Activated effector memory CD4-positive, alpha-beta T cell treated with anti-CD3 and anti-CD28 coated beads, Interleukin-2, amount 50 U/mL, for 16 hours (primary cell): ENCODE data around the gene NUP85.
"Not testable (repeated sequence)": the region's sequence is repeated elsewhere in the genome, so short reads cannot be mapped to it uniquely, and the experiment has no call there.

Experiments used
- DNase-seq: peaks from one replicate; pipeline ENCODE4 v3.0.0-alpha.2; 2020

NUP85 gene

DNA sequence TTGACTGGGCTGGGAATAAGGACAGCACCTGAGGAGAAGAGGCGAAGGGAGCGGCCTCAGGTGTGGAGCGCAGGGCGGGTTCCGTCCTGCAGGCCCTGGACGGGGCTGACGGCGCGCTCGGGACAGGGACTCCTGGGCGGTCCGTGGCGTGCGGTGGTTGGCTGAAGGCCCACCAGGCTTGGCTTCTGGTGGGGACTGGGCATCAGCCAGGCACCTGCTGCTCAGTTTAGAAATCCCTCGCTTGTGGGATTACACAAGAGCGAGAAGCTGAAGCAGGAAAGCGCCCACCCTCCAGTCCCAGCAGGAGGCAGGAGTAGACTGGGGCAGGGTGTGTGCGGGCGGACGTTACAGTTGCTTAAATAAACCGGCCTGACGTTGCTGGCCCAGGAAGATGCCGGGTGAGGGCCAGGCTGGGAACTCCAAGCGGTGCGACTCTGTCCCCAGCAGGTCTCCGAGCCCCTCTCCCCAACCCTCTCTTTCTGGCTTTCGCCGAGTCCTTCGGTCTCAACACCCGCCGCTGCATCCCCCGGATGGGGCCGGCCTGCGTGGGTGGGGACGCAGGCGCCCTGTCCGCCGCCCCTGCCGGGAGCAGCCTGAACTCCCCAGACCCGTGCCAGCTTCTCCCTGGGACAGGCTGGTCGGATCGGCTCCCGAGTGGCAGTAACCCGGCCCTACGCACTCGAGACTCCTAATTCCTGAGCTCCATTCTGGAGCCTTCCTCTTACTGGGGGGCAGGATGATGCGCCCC is 64.9 kb downstream of the NUP85 start:
- DNase-seq, result peak; percentile 83

DNA sequence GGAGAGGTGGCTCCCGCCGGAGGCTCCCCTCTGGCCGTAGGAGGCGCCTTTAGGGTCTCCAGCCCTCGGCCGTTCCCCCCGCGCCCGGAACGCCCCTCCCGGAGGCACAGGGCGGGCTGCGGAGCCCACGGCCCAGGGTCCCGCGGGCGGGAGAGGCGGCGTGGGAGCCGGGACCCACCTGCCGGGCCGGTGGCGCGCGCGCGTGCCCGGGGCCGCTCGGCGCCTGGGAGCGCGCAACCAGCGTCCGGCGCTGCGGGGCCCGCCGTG is 65.4 kb downstream of the NUP85 start, which contains the start of gene MIF4GD:
Gene MIF4GD, minus strand, starts transcription at position 266 of the 267 bp plus-strand sequence. CDS start 1,036 bp downstream, outside the sequence.
- no peak for DNase-seq

DNA sequence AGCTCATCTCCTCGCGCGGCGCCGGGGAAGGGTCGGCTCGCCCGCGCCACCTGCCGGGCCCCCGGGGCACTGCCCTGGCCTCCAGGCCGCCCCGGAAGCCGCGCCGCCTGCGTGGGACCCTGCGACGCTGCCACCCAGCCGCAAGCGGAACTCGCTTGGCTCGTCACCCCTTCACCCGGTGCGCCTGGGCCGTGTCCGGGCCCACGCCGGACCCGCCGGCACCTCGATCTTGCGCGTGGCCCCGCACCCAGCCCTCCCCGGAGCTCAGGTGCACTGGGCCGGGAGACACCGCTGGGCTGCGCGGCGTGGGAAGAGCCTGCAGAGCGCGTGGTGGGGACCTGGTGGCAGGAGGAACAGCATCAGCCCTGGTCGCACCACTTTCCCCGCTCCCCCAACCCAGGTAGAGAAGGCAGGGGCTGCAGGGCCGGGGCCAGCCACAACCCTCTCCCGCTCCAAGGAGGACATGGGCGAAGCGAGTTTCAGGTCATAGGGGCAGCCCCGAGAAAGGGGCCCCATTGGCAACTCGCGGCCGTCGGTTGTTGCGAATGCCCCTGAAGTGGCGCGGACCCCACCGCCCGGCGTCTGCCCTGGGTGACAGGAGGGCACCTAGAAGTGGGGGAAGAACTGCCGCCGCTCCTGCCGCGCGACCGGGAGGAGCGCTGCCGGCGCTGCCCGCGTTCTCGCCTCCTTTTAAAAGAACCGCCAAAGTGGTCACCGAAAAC is 65.9 kb downstream of the NUP85 start:
- peak; percentile 96 for DNase-seq

DNA sequence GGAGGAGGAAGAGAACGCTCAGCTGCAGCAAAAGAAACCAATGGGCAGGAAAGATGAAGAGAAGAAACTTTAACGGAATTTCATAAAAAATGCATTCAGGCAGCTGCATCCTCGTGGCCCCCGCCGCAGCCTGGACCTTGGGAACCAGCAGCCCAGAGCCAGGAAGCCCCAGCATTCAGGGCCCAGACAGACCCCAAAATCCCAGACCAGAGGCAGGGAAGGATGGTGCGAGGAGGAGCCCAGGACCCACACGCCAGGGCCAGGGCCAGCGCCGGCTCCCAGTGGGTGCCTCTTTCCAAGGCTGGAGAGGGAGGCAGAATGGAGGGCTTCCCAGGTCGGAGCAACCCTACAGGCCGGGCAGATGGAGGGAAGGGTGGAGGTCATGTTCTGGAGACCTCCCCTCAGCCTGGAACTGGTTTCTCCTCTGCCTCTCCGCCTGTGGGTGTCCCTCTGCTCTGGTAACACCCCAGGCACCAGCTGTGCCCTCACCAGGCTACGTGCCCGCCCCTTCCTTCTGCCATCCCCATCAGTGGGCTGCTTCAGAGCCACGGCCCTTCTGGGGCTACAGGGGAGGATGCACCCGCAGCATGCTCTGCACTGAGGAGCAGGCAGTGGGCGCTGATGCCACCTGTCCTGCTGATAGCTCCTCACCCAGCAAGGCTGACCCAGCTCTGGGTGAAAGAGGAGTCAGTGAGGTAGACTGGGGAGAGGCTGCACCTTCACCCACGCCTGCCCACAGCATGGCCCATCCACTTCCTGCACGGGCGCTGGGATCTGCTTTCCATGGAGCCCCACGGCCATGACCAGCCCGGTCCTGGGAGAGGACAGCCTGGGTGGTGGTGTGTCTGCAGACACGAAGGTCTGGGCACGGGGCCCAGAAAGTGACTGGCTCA is 66.7 kb downstream of the NUP85 start:
- peak; percentile 68 for DNase-seq

DNA sequence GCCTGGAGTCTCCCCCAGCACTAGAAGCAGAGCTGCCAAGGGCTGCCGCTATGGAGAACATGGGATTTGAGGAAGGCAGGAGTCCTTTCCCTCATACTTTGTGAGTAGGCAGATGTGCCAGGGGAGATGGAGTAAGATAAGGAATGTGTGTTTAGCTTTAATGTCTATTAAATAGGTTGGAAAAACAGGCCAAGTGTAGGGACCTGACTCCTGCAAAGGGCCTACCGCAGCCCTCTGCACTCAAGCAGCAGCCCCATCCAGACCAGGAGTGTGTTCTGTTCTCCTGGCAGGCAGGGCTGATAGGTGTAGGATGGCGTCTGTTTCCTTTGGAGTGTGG is 67.3 kb downstream of the NUP85 start:
- DNase-seq, result no peak

DNA sequence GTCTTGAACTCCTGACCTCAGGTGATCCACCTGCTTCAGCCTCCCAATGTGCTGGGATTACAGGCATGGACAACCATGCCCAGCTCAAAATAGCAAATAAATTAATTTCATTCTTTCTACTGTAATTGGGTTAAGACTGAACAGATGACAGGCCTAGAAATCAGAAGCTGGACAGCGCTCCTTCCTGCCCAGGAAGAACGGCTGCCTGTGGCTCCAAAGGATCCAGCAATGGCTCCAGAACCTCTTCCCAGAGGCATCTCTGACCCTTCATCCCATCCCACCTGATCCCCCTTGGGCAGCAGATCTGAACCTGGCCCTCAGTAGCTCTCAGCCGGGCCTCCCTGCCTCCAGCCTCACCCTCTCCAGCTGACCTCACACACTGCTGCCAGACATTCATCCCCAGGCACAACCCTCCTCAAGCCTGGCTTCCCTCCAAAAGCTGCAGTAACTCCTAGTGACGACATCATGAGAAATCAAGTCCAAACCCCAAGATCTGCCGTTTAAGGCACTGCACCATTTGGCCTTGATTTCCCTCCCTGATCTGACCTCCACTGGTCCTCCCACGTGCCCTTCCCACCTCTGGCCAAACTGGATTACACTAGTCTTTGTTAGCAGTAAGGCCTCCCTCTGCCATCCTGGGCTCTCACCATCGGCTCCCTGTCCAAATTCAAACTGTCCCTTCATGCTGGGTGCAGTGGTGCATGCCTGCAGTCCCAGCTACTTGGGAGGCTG is 68.7 kb downstream of the NUP85 start:
- no peak for DNase-seq

DNA sequence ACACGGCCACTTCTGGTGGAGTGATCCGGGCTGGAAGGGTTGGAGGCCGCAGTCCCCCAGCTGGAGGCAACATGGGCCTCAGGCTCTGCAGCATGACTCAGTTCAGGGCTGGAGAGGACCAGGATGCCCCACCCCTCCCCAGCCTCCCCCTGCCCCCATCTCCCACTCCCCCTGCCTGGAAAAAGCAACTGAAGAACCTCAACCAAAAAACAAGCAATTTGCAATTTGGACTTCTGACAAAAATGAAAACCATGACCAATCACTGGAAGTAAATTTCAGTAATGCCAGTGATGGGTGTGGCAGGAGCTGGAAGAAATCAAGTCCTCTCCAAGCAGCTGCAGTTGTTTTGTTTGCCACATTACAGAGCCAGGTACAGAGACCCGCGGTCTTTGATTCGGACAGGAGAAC is 72.2 kb downstream of the NUP85 start:
- DNase-seq, result no peak

DNA sequence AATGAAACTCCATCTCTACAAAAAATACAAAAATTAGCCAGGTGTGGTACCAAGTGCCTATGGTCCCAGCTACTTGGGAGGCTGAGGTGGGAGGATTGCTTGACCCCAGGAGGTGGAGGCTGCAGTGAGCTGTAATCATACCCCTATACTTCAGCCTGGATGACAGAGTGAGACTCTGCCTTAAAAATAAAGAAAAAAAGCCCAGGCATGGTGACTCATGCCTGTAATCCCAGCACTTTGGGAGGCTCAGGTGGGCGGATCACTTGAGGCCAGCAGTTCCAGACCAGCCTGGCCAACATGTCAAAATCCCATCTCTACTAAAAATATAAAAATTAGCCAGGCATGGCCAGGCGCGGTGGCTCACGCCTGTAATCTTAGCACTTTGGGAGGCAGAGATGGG is 74.7 kb downstream of the NUP85 start:
- DNase-seq, result not testable (repeated sequence)

DNA sequence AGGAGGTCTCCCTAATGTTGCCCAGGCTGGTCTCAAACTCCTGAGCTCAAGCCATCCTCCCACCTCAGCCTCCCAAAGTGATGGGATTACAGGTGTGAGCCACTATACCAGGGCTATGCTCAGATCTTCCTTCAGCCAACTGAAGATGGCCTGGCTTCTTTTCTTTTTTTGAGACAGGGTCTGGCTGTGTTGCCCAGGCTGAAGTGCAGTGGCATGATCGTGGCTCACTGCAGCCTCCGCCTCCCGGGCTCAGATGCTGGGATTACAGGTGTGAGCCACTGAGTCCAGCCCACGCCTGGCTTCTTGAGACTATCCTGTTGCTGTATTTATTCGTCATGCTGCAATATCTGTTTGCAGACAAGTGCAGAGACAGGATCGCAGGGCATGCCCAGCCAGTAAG is 79.6 kb downstream of the NUP85 start:
- no peak for DNase-seq
